Ascending aorta (tissue), 2 donors: Measurements from ENCODE around the gene ZNF678. TPM values are rescaled to one million over a fixed set of nuclear protein-coding genes. Genes with fewer than 3 reads are reported as not detected.
"Not testable (repeated sequence)": the region's sequence is repeated elsewhere in the genome, so short reads cannot be mapped to it uniquely, and the experiment has no call there.

ENCODE experiments used
- DNase-seq, 2 donors: peaks; one replicate each; pipeline ENCODE4 v3.0.0-alpha.2; 2019; ENCODE audit warnings: low spot score in 2 of 2
- H3K27ac ChIP-seq, 2 donors: fragments of 200-600 bp; sonication (generic); one replicate each; pipeline ENCODE4 v1.5.1; 2016 to 2017; ENCODE audit warnings: mild to moderate bottlenecking in 1 of 2
- H3K27me3 ChIP-seq: fragments of 200-600 bp; sonication (generic); one replicate; pipeline ENCODE4 v1.5.1; 2017
- H3K36me3 ChIP-seq, 2 donors: fragments of 200-600 bp; sonication (generic); one replicate each; pipeline ENCODE4 v1.5.1; 2016
- H3K4me1 ChIP-seq, 2 donors: fragments of 200-600 bp; sonication (generic); one replicate each; pipeline ENCODE4 v1.5.1; 2016 to 2017; ENCODE audit warnings: mild to moderate bottlenecking in 1 of 2
- H3K4me3 ChIP-seq, 2 donors: fragments of 200-600 bp; sonication (generic); one replicate each; pipeline ENCODE4 v1.5.1; 2016 to 2017; ENCODE audit warnings: mild to moderate bottlenecking in 1 of 2
- H3K9me3 ChIP-seq, 2 donors: fragments of 200-600 bp; sonication (generic); one replicate each; pipeline ENCODE4 v1.5.1; 2016
- CTCF ChIP-seq, 3 experiments: fragments of 200-600 bp in 2 of 3; fragments of 450-650 bp in 1 of 3; sonication (generic) in 2 of 3; IDR thresholded peaks; one replicate each; pipeline ENCODE4 v1.5.1; 2016 to 2019; ENCODE audit warnings: antibody characterized with exemption in 3 of 3, mild to moderate bottlenecking in 1 of 3, moderate library complexity in 1 of 3
- intact Hi-C: fragments of 100-400 bp; cut with DNase I; formaldehyde crosslinking; loops from one replicate; pipeline ENCODE4 v1.15.1; 2023
- total RNA-seq: library from RNA; depleted of rRNA; stranded (reverse); fragments of >200 nt; gene quantifications from one replicate; pipeline ENCODE4 v1.1.0, GENCODE V29; 2016

Gene ZNF678
- total RNA-seq, 1 donor from 2014 or later = 0.75 TPM

- Histone ChIP-seq H3K4me1 (no peaks in the 10 kb centered on the region), H3K36me3 (no peaks in the 10 kb centered on the region), H3K9me3 (peaks cover 4 to 6% of the 10 kb centered on the region in 2 donors), H3K4me3 (no peak overlapping the region), H3K27ac (no peak overlapping the region), H3K27me3 (no peaks in the 10 kb centered on the region)
- intact Hi-C loops = no loop called here
- no peak for TF ChIP-seq CTCF (IDR thresholded peaks at IDR 0.05)
- no peak for DNase-seq
Observed at GRCh38 chr1:227709451-227709850, 146.1 kb downstream of the ZNF678 start.

GRCh38 chr1:227710474-227710873, 147.1 kb downstream of the ZNF678 start:
- intact Hi-C loops, H3K4me3 ChIP-seq, DNase-seq, H3K36me3 ChIP-seq, H3K27ac ChIP-seq, H3K4me1 ChIP-seq, H3K27me3 ChIP-seq: not testable (repeated sequence)
- H3K9me3 ChIP-seq = peaks cover 6 to 11% of the 10 kb centered on the region in 2 donors

- no peak for DNase-seq
- Histone ChIP-seq H3K27ac (no peak overlapping the region), H3K9me3 (peaks cover 0 to 16% of the 10 kb centered on the region in 2 donors), H3K4me1 (no peaks in the 10 kb centered on the region), H3K36me3 (no peaks in the 10 kb centered on the region), H3K27me3 (no peaks in the 10 kb centered on the region), H3K4me3 (no peak overlapping the region)
- intact Hi-C loops = no loop called here
- TF ChIP-seq CTCF (IDR thresholded peaks at IDR 0.05) = no peak
Observed at GRCh38 chr1:227712648-227713047, 149.3 kb downstream of the ZNF678 start.

- DNase-seq = no peak
- Histone ChIP-seq H3K4me3 (no peak overlapping the region), H3K27me3 (no peaks in the 10 kb centered on the region), H3K4me1 (no peaks in the 10 kb centered on the region), H3K9me3 (peaks cover 12 to 15% of the 10 kb centered on the region in 2 donors), H3K27ac (no peak overlapping the region), H3K36me3 (no peaks in the 10 kb centered on the region)
- intact Hi-C loops = no loop called here
- no peak for TF ChIP-seq CTCF (IDR thresholded peaks at IDR 0.05)
Observed at GRCh38 chr1:227718932-227719331, 155.6 kb downstream of the ZNF678 start.

DNA sequence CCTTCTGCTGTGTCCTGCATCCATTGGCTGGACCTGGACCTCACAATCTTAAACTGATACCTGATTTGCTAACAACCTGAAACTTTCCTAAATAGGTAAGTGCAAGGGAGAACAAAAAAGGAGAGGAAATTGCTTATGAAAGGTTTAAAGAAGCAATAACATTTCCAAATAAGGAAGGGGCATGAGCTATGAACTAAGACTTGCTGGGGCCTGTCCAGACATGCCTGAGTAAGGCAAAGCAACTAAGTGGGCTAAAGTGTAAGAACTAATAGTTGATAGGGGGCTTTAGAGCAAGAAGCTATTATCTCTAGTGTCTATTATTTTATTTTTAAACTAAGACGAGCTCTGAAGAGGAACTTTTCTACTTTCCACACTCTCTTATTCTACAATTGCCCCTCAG, 160.1 kb downstream of the ZNF678 start:
- H3K27me3 ChIP-seq = no peaks in the 10 kb centered on the region
- no peak for TF ChIP-seq CTCF (IDR thresholded peaks at IDR 0.05)
- intact Hi-C loops = no loop called here

GRCh38 chr1:227725046-227725445, 161.7 kb downstream of the ZNF678 start:
- intact Hi-C loops = loop anchor here (5.0 kb wide), 1 partner anchor 1318 kb away; the partner anchor contains the start of gene PARP1
- Histone ChIP-seq H3K27ac (no peak overlapping the region), H3K4me1 (peaks cover 0 to 3% of the 10 kb centered on the region in 2 donors), H3K27me3 (no peaks in the 10 kb centered on the region), H3K36me3 (no peaks in the 10 kb centered on the region), H3K9me3 (peaks cover 3 to 4% of the 10 kb centered on the region in 2 donors), H3K4me3 (no peak overlapping the region)
- no peak for TF ChIP-seq CTCF (IDR thresholded peaks at IDR 0.05)
- DNase-seq = no peak

More for the DNA sequence above, 160.1 kb downstream of the ZNF678 start:
- H3K9me3 ChIP-seq = peaks cover 3 to 12% of the 10 kb centered on the region in 2 donors
- no peaks in the 10 kb centered on the region for H3K36me3 ChIP-seq
- no peak overlapping the region for H3K4me3 ChIP-seq
- H3K4me1 ChIP-seq = peaks cover 0 to 3% of the 10 kb centered on the region in 2 donors
- DNase-seq = no peak
- no peak overlapping the region for H3K27ac ChIP-seq
